ENCODE results near the gene EFCAB8.

The EFCAB8 gene

GRCh38 chr20:32878820-32879219 is 20.1 kb downstream of the EFCAB8 start (continued):
- no peak for TF ChIP-seq BACH2 (CRISPR knock-in tag; IDR thresholded peaks at IDR 0.05; ENCODE audit: borderline replicate concordance)
- no peak for TF ChIP-seq ZFP3 (CRISPR knock-in tag; IDR thresholded peaks at IDR 0.05)
- no peak for TF ChIP-seq ARNTL (CRISPR knock-in tag; IDR thresholded peaks at IDR 0.05; ENCODE audit: borderline replicate concordance, low read depth)
- no peak for TF ChIP-seq PPARA (CRISPR knock-in tag; IDR thresholded peaks at IDR 0.05; ENCODE audit: borderline replicate concordance)

DNA sequence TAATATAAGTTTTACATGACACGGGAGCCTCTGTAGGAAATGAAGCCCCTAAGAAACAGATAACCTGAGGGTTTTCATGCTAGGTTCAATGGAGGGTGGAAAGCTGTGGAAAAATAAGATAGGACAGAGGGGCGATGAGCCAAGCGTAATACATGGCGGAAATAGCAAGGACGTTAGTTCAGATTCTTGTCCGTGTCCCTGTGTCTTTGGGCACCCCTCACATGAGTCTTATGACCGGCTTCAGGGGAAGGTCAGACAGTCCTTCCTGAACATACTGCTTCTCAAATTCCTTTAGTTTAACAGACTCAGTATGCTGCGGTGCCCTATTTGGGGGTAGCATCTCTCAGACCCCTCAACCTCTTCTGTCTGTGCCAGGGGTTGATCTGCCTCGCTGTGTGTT is 20.8 kb downstream of the EFCAB8 start:
- ATAC-seq = no peak
- TF ChIP-seq POU6F1 (CRISPR knock-in tag; IDR thresholded peaks at IDR 0.05; ENCODE audit: borderline replicate concordance, low read depth) = no peak
- TF ChIP-seq TOX (CRISPR knock-in tag; IDR thresholded peaks at IDR 0.05; ENCODE audit: borderline replicate concordance) = no peak
- TF ChIP-seq BACH2 (CRISPR knock-in tag; IDR thresholded peaks at IDR 0.05; ENCODE audit: borderline replicate concordance) = no peak
- TF ChIP-seq TCF4 (CRISPR knock-in tag; IDR thresholded peaks at IDR 0.05; ENCODE audit: borderline replicate concordance) = no peak
- TF ChIP-seq ZFP3 (CRISPR knock-in tag; IDR thresholded peaks at IDR 0.05) = no peak
- TF ChIP-seq RARB (CRISPR knock-in tag; IDR thresholded peaks at IDR 0.05) = no peak
- TF ChIP-seq ARNTL (CRISPR knock-in tag; IDR thresholded peaks at IDR 0.05; ENCODE audit: borderline replicate concordance, low read depth) = no peak
- TF ChIP-seq, protein P1, sequence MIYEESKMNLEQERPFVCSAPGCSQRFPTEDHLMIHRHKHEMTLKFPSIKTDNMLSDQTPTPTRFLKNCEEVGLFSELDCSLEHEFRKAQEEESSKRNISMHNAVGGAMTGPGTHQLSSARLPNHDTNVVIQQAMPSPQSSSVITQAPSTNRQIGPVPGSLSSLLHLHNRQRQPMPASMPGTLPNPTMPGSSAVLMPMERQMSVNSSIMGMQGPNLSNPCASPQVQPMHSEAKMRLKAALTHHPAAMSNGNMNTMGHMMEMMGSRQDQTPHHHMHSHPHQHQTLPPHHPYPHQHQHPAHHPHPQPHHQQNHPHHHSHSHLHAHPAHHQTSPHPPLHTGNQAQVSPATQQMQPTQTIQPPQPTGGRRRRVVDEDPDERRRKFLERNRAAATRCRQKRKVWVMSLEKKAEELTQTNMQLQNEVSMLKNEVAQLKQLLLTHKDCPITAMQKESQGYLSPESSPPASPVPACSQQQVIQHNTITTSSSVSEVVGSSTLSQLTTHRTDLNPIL (CRISPR knock-in tag; IDR thresholded peaks at IDR 0.05; ENCODE audit: low read depth) = no peak
- no peak for TF ChIP-seq ISL1 (CRISPR knock-in tag; IDR thresholded peaks at IDR 0.05)
- TF ChIP-seq ESRRG (CRISPR knock-in tag; IDR thresholded peaks at IDR 0.05) = no peak
- no peak for TF ChIP-seq PPARA (CRISPR knock-in tag; IDR thresholded peaks at IDR 0.05; ENCODE audit: borderline replicate concordance)
- TF ChIP-seq ZNF565 (CRISPR knock-in tag; conservative IDR thresholded peaks at IDR 0.05; ENCODE audit: low read depth) = no peak
- TF ChIP-seq PATZ1 (CRISPR knock-in tag; IDR thresholded peaks at IDR 0.05; ENCODE audit: borderline replicate concordance) = no peak
- TF ChIP-seq SNAI2 (CRISPR knock-in tag; IDR thresholded peaks at IDR 0.05) = no peak
- no peak for TF ChIP-seq ZFP30 (CRISPR knock-in tag; IDR thresholded peaks at IDR 0.05)
- TF ChIP-seq ZNF70 (CRISPR knock-in tag; IDR thresholded peaks at IDR 0.05) = no peak

DNA sequence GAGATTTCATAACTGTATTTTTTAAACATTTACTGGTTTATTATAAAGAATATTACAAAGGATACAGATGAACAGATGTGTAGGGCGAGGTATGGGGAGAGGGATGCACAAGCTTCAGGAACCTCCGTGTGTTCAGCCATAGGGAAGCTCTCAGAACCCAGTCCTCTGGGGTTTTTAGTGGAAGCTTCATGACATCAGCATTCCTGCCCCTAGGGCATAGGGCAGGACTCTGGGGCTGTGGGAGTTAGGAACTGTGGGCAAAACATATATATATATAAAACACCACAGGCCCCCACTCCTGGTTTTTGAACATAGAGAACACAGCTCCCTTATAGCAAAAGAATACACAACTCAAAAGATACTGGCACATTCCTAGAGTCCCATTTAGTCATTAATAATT is 21.9 kb downstream of the EFCAB8 start:
- TF ChIP-seq OSR1 (CRISPR knock-in tag; IDR thresholded peaks at IDR 0.05) (no peak), ZNF565 (CRISPR knock-in tag; conservative IDR thresholded peaks at IDR 0.05; ENCODE audit: low read depth) (no peak), POU6F1 (CRISPR knock-in tag; IDR thresholded peaks at IDR 0.05; ENCODE audit: borderline replicate concordance, low read depth) (no peak), ISL1 (CRISPR knock-in tag; IDR thresholded peaks at IDR 0.05) (no peak), CSDC2 (CRISPR knock-in tag; IDR thresholded peaks at IDR 0.05) (no peak), GLIS3 (CRISPR knock-in tag; IDR thresholded peaks at IDR 0.05) (no peak), TCF4 (CRISPR knock-in tag; IDR thresholded peaks at IDR 0.05; ENCODE audit: borderline replicate concordance) (no peak), SNAI2 (CRISPR knock-in tag; IDR thresholded peaks at IDR 0.05) (no peak)

GRCh38 chr20:32883081-32883480 is 24.4 kb downstream of the EFCAB8 start:
- ATAC-seq = no peak
- TF ChIP-seq POU6F1 (CRISPR knock-in tag; IDR thresholded peaks at IDR 0.05; ENCODE audit: borderline replicate concordance, low read depth) (no peak), CSRNP3 (CRISPR knock-in tag; IDR thresholded peaks at IDR 0.05) (no peak), ZFP3 (CRISPR knock-in tag; IDR thresholded peaks at IDR 0.05) (no peak), SNAI2 (CRISPR knock-in tag; IDR thresholded peaks at IDR 0.05) (no peak)

More for the DNA sequence above, 21.9 kb downstream of the EFCAB8 start:
- no peak for ATAC-seq

Measured in SK-N-SH treated with all-trans-retinoic acid at 6 μM for 48 hours (cell line).